Measurements from ENCODE around the gene SANBR. TPM values are rescaled to one million over a fixed set of nuclear protein-coding genes. Genes with fewer than 3 reads are reported as not detected.

The SANBR gene
- total and polyA plus RNA-seq, 2 donors from 2014 or later = 1.6 to 9.0 TPM

GRCh38 chr2:61017003-61017555 lies 48.6 kb upstream of the SANBR start:
- Histone ChIP-seq H3K9me3 (ENCODE audit: control insufficient read depth in 2 of 3, insufficient read depth in 1 of 3, low read length in 3 of 3) (no peaks in the 10 kb centered on the region), H3K27me3 (ENCODE audit: control insufficient read depth, insufficient read depth, low read length) (no peaks in the 10 kb centered on the region), H3K4me3 (ENCODE audit: low read length in 3 of 3) (peak overlapping the region; percentile 89 to 99 (median 99)), H3K9ac (ENCODE audit: low read length in 3 of 3) (peak overlapping the region; percentile 95 to 100 (median 97)), H3K36me3 (ENCODE audit: control insufficient read depth in 2 of 3, insufficient read depth in 3 of 3, low read length in 3 of 3) (no peaks in the 10 kb centered on the region), H3K27ac (ENCODE audit: low read depth in 2 of 2, low read length in 2 of 2) (peak overlapping the region; percentile 85 to 86), H3K4me1 (ENCODE audit: control insufficient read depth in 2 of 3, insufficient read depth in 2 of 3, low read depth in 1 of 3, low read length in 3 of 3) (peaks cover 0 to 7% (median 0%) of the 10 kb centered on the region in 3 donors)
- no peak for TF ChIP-seq CTCF (IDR thresholded peaks at IDR 0.05; ENCODE audit: borderline replicate concordance, extremely low read depth, insufficient read depth)
- intact Hi-C loops (cut with DNase I) = no loop called here
- DNase-seq (peak; percentile 82 to 96 (median 86)), FAIRE-seq (no peak)

- H3K4me3 ChIP-seq (ENCODE audit: low read length in 3 of 3) = peak within 1 kb of the TSS; percentile 89 to 99 (median 99)
- peak within 1 kb of the TSS; percentile 85 to 86 for H3K27ac ChIP-seq (ENCODE audit: low read depth in 2 of 2, low read length in 2 of 2)
- FAIRE-seq (no peak), DNase-seq (peak; percentile 84 to 94 (median 89))
- H3K9ac ChIP-seq (ENCODE audit: low read length in 3 of 3) = peak within 1 kb of the TSS; percentile 95 to 100 (median 97)
- no peaks in the 10 kb centered on the region for H3K36me3 ChIP-seq (ENCODE audit: control insufficient read depth in 2 of 3, insufficient read depth in 3 of 3, low read length in 3 of 3)
- H3K9me3 ChIP-seq (ENCODE audit: control insufficient read depth in 2 of 3, insufficient read depth in 1 of 3, low read length in 3 of 3) = peaks cover 0 to 4% (median 0%) of the 10 kb centered on the region in 3 donors
- peaks cover 0 to 7% (median 0%) of the 10 kb centered on the region in 3 donors for H3K4me1 ChIP-seq (ENCODE audit: control insufficient read depth in 2 of 3, insufficient read depth in 2 of 3, low read depth in 1 of 3, low read length in 3 of 3)
- TF ChIP-seq CTCF (IDR thresholded peaks at IDR 0.05; ENCODE audit: borderline replicate concordance, extremely low read depth, insufficient read depth) = no peak
- intact Hi-C loops (cut with DNase I) = no loop called here
- H3K27me3 ChIP-seq (ENCODE audit: control insufficient read depth, insufficient read depth, low read length) = no peaks in the 10 kb centered on the region
These were observed 47.9 kb upstream of the SANBR start, which contains the start of the genes PEX13 and PUS10 for GRCh38 chr2:61017556-61018317. Gene PEX13, plus strand, starts transcription at chr2:61017720. Its CDS starts 40 bp downstream, at chr2:61017760. Gene PUS10, minus strand, starts transcription at chr2:61018255. Its CDS starts 6,365 bp downstream, at chr2:61011890.

DNA sequence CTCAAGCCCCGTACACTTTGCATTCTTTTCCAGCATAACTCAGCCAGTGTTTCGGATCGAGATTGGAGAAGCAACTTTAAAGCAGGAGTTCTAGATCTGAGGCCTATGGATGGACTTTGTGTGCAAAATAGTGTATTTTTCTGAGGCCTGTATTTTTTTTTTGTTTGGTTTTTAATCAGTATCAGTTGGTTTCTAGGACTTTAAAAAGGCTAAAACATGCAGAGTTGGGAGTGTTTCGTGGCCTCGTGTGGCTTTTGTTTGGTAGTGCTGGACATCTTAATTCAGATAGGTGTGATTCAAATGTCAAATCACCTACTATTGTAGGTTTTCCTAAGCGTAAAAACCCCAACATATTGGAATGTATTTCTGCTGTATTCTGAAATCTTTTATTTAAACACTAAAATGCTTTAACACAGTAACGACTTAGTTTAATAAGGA lies 47.3 kb upstream of the SANBR start:
- Histone ChIP-seq H3K9ac (ENCODE audit: low read length in 3 of 3) (peak overlapping the region; percentile 95 to 100 (median 97)), H3K36me3 (ENCODE audit: control insufficient read depth in 2 of 3, insufficient read depth in 3 of 3, low read length in 3 of 3) (no peaks in the 10 kb centered on the region), H3K27me3 (ENCODE audit: control insufficient read depth, insufficient read depth, low read length) (no peaks in the 10 kb centered on the region), H3K4me1 (ENCODE audit: control insufficient read depth in 2 of 3, insufficient read depth in 2 of 3, low read depth in 1 of 3, low read length in 3 of 3) (peaks cover 0 to 7% (median 0%) of the 10 kb centered on the region in 3 donors), H3K27ac (ENCODE audit: low read depth in 2 of 2, low read length in 2 of 2) (peak overlapping the region; percentile 85 to 86), H3K9me3 (ENCODE audit: control insufficient read depth in 2 of 3, insufficient read depth in 1 of 3, low read length in 3 of 3) (peaks cover 0 to 4% (median 0%) of the 10 kb centered on the region in 3 donors), H3K4me3 (ENCODE audit: low read length in 3 of 3) (peak overlapping the region; percentile 89 to 99 (median 99))
- no peak for DNase-seq
- no peak for TF ChIP-seq CTCF (IDR thresholded peaks at IDR 0.05; ENCODE audit: borderline replicate concordance, extremely low read depth, insufficient read depth)
- no peak for FAIRE-seq
- intact Hi-C loops (cut with DNase I) = no loop called here

Measured in kidney (tissue), 14 donors.